Right ventricle myocardium superior (tissue), 1 donor: ENCODE measurements around the gene FIBIN. TPM values are rescaled to one million over a fixed set of nuclear protein-coding genes. Genes with fewer than 3 reads are reported as not detected.
A peak's percentile ranks its signal among the peaks of the same experiment; 100 is the strongest.

Experiments used
- ATAC-seq: fragments of 200-7000 bp; cut with Tn5 transposase; one replicate; pipeline ENCODE4 v1.9.1; 2020; ENCODE audit warnings: mild to moderate bottlenecking; ENCODE audit not compliant: poor library complexity
- DNase-seq: peaks from one replicate; pipeline ENCODE4 v3.0.0-alpha.2; 2020
- intact Hi-C: fragments of 100-400 bp; cut with DNase I; formaldehyde crosslinking; loops from one replicate; pipeline ENCODE4 v1.11.2; 2022
- total RNA-seq: library from RNA; stranded (reverse); fragmentation: NEBNext Ultra II Directional; extraction: Animal tissue kit (Norgen Biotek cat#: 25700); gene quantifications from one replicate; pipeline ENCODE4 v1.2.1, GENCODE V29; 2021
- donor health status: DM: no; HTN: yes; CAD: no; lungs with severe emphysema.

Gene FIBIN
- total RNA-seq, 1 donor from 2014 or later, result 8.6 TPM

DNA sequence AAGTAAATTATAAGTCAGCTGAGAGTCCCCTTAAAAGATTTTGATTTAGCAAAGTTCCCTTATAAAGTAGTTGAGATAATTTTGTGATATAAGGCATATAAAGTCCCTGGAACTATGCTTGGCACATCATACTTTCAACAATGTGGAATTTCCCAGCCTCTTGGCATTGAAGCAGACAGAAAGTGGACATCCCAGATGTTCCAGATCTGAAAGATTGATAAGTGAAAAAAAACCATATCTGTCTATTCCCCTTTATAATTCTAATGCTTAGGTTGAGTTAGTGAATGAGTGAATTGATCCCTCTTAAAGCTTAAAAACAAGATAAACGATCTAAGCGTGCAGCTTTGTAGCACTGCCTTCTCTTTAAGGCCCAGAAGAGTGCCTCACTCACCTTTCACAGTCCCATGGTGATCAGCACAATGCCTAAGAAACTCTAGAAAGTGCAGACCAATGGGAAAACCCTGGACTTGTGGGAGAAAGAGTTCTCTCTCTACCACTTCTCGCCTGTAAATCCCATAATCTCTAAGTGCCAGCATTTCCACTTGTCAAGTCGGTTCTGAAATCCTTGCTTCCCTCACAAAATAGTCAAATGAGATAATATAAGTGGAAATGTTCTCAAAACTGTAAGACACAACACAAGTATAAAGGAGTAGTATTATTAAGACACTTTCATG lies 17.8 kb downstream of the FIBIN start:
- intact Hi-C loops, result no loop called here
- DNase-seq (no peak), ATAC-seq (no peak)

DNA sequence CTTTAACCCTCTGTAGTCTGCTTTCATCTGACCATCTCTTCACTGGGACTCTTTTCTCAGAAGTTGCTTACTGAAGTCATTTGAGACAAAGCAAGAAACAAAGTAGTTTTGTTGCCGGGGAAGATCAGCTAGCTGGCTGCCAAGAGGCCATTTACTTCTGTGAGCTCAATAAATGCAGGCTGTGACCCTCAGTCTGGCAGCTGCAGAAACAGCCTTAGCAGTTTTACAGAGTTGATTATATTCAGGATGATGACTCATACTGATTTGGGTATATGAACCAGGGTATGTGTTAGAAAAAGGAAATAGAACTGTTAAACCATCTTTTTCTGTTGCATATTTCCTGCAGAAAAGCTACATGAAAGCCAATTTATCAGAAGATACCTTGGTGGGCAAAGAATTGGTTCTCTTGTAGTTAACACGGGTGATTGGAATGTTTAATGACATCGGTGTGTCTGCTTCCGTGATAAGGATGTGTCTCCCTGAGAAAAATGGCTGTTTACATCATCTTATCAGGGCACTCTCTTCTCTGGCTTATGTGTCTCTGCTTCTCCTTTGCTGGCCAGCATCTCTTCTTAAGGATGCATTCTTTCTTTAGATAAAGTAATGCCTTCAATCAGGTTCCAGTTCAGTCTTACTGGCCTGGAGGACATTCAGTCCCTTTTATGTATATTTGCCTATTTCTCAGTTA lies 18.5 kb downstream of the FIBIN start:
- peak; percentile 52 for ATAC-seq
- intact Hi-C loops, result no loop called here
- DNase-seq, result no peak

GRCh38 chr11:27013781-27014361 lies 20.0 kb downstream of the FIBIN start:
- intact Hi-C loops, result no loop called here
- no peak for DNase-seq
- peak; percentile 56 for ATAC-seq

DNA sequence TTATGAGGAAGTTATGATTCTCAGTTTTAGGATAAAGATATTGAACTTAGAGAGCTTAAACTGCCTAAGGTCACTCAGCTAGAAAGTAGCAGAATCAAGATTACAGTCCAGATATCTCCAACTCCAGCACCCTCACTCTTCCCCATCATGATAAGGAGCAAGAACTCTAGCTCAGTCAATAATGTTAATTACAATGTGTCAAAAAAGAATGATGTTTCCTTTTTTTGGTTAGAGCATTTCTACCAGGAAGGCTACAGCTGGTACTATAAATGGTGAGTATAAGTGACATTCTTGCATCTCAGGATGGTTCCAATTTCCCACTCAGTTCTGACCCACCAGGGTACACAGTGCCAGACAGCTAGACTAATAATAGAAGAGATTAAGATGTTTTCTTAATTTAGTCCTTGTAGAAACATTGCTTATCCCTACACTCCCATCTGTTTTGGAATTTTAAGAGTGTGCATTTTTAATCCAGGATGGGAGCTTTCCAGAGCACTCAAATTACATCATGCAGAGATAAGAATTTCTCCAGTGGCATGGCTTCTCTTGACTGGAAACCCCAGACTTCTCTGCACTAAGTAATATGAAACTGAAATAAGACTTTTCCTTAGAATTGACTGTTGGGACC lies 25.1 kb downstream of the FIBIN start:
- ATAC-seq (peak; percentile 60), DNase-seq (no peak)
- intact Hi-C loops, result no loop called here

GRCh38 chr11:27020751-27021150 lies 26.8 kb downstream of the FIBIN start:
- DNase-seq (no peak), ATAC-seq (no peak)
- intact Hi-C loops, result no loop called here

DNA sequence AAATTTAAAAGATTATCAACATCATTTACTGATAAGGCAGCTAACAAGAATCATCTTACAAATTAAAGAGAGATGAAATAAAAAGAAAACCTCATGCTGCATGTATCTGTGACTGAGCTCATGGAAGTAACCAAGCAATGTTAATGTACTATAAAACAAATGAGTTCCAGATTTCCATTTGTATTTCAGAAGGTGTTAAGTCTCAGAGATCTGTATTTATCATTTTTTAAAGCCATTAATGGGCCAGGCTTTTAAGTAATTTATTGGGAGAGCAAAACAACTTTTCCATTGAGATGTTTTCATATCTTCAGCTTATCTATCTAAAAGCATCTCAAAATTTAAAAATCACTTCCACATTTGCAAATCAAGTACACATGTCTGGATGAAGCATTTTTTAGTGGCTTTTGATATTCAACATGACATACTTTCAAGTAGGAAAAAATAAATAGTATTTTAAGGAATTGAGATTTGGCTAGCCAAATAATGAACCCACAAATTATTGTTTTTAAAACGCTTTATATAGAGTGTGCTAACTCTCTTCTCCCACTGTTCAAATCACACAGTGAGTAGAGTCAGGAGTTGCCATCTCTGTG lies 28.8 kb downstream of the FIBIN start:
- intact Hi-C loops, result no loop called here
- DNase-seq (no peak), ATAC-seq (no peak)

DNA sequence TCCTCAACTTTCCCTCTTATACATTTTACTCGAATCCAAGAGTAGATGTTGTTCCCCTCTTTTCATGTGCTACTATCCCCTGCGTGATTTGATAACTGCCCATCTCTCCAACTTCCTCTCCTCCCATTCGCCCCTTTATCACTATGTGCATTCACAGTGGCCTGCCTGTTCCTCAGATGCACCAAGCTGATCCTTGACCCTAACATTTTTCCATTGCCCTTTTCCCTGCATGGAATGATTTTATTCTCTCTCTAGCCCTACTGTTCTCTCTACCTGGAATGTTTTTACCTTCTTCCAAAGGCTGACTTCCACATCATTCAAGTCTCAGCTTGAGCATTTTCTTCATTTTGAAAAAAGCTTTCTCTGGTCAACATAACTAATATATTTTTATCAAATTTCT lies 31.0 kb downstream of the FIBIN start:
- no peak for ATAC-seq
- intact Hi-C loops, result no loop called here
- DNase-seq, result no peak

- intact Hi-C loops, result no loop called here
- DNase-seq, result no peak
- no peak for ATAC-seq
Observed at GRCh38 chr11:27025312-27025955, 31.5 kb downstream of the FIBIN start.

GRCh38 chr11:27025957-27026733 lies 32.2 kb downstream of the FIBIN start:
- intact Hi-C loops, result no loop called here
- ATAC-seq (no peak), DNase-seq (no peak)

DNA sequence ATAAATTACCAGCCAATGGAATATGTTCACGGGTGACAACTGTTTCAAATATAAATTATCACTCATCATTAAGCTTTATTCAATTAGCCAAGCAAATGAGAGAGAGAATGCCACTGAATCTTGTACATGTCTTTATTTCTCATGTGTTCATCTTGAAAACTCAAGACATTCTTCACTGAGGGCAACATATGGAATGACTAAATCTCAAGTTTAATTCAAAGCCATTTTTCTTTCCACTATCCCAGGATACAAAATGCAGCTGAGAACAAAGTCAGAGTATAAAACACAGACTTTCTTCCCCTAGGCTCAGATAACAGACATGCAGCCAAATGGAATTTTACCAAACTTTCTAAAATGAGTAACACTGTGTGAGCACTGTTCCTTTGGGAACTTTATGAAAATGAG lies 34.7 kb downstream of the FIBIN start:
- ATAC-seq, result peak; percentile 75
- intact Hi-C loops, result no loop called here
- DNase-seq, result no peak

DNA sequence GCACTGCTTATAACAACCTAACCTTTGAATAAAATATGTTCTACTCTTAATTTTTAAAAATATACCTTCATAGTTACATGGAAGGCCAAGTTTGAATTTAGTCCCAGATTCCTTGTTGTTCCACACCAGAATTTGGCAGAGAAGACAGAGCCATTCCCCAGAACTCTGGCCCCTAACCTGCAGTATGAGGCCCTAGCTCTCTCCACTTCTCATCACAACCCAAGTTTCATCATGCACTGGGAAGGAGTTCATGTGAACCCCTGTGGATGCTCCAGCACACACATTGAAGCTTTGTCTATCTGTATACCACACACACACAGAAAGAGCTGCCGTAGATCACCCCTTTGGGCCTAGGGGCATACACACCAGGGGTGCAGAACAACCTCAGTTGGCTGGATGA lies 36.1 kb downstream of the FIBIN start:
- no peak for ATAC-seq
- intact Hi-C loops, result no loop called here
- no peak for DNase-seq

GRCh38 chr11:27031754-27032153 lies 37.8 kb downstream of the FIBIN start:
- ATAC-seq, result no peak
- intact Hi-C loops, result no loop called here

DNA sequence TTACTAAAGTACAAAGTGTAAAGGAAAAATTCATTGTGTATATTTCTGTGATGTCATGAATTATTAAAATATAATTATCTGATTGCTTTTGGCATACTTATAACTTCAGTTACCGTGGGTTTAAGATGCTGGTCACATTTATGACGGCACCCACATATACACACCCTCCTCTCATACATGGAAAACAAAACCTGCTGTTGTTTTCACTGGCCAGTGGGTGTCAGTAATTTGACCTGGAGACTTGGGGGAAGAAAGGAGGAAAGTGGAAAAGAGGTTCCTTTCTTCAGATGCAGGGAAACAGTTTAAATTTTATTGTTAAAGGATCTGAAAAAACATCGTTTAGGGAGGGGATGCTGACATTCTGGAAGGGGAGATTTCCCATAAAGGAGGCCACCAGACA lies 46.0 kb downstream of the FIBIN start:
- intact Hi-C loops, result no loop called here
- ATAC-seq, result no peak
- no peak for DNase-seq

More at GRCh38 chr11:27031754-27032153, 37.8 kb downstream of the FIBIN start:
- DNase-seq, result no peak

DNA sequence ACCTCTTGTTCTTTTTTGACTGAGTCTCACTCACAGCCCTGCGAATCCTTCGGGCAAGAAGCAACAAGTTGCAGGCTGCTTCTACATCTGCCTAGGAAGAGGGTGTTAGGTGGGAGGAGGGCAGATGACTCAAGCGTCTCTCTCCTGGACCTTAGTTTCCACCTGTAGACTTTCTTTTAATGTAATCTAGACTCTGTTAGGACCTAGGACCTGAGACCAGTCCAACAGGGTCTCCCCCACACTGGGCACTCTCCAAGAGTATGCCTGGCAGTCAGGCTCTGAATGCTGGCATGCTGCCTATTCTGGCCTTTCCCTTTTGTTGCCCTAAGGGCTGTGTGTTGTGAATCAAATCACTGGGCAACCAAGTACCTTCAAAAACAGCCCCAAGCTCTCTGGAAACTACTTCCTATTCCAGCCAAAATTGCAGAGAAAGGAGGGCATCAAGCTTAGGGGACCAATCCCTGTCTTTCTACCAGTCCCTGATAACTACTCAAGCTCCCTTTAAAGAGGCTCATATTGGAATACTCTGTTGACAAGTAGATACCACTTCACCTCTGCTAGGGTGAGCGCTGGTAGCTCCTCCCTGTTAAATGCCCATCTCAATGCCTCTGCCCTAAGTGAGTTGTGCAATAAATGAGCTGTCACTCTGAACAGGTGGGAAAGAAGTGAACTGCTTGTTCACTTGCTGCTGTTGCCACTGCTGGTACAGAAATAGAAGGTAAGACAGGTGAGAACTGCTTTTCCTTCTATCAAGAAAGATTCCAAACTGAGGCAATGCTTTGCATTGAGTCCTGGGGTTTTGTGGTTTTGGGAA lies 46.6 kb downstream of the FIBIN start, which contains the start of gene BBOX1:
BBOX1 (plus strand) TSS at position 514 of the 814 bp plus-strand sequence. CDS start 14,616 bp downstream, outside the sequence.
- intact Hi-C loops, result no loop called here
- no peak for DNase-seq
- ATAC-seq, result no peak

GRCh38 chr11:27041141-27041899 lies 47.4 kb downstream of the FIBIN start:
- ATAC-seq, result no peak
- intact Hi-C loops, result no loop called here
- no peak for DNase-seq
